ENCODE data around the gene ELK3. TPM values are rescaled to one million over a fixed set of nuclear protein-coding genes. Genes with fewer than 3 reads are reported as not detected.

The ELK3 gene
- total and polyA plus RNA-seq, 2 experiments from 2014 or later, result 5.5 to 8.3 TPM

GRCh38 chr12:96260231-96260630, 66.1 kb downstream of the ELK3 start:
- H3K4me2 ChIP-seq, result no peak overlapping the region
- no peak overlapping the region for H3K4me3 Mint-ChIP-seq
- no peak overlapping the region for H2AFZ ChIP-seq
- no peaks in the 10 kb centered on the region for H3K79me2 ChIP-seq (replicated peaks; ENCODE audit: insufficient read depth)
- no peak overlapping the region for H3K27ac Mint-ChIP-seq
- H3K9me2 ChIP-seq (ENCODE audit: insufficient read depth), result 0 out of 2 replicates have a peak, but pooled peaks cover 4% of the 10 kb centered on the region
- peaks cover 2% of the 10 kb centered on the region for H3K27me3 Mint-ChIP-seq (ENCODE audit: insufficient read depth, low read depth, poor library complexity)
- H3K4me1 Mint-ChIP-seq, result peaks cover 7% of the 10 kb centered on the region; the same call in 2 of the 3 replicates
- H3K9me3 Mint-ChIP-seq, result no peaks in the 10 kb centered on the region
- no peak overlapping the region for H3K4me3 ChIP-seq
- ATAC-seq (no peak), DNase-seq (ENCODE audit: low spot score) (no peak)
- H3K36me3 ChIP-seq (ENCODE audit: insufficient read depth), result peaks cover 5% of the 10 kb centered on the region; the same call in 1 of the 2 replicates
- no peaks in the 10 kb centered on the region for H3K4me1 ChIP-seq (ENCODE audit: insufficient read depth)
- no peaks in the 10 kb centered on the region for H3F3A ChIP-seq (replicated peaks; ENCODE audit: low read depth)
- no peak overlapping the region for H3K27ac ChIP-seq (ENCODE audit: low read depth)
- H3K36me3 Mint-ChIP-seq (ENCODE audit: low read depth), result peaks cover 16% of the 10 kb centered on the region; the same call in 2 of the 3 replicates
- no peaks in the 10 kb centered on the region for H4K20me1 ChIP-seq (replicated peaks; ENCODE audit: insufficient read depth)
- no peak for TF ChIP-seq EZH2phosphoT487 (IDR thresholded peaks at IDR 0.05; ENCODE audit: unreplicated experiment)
- TF ChIP-seq ZNF114 (CRISPR knock-in tag; IDR thresholded peaks at IDR 0.05), result no peak
- TF ChIP-seq JUNB (IDR thresholded peaks at IDR 0.05; ENCODE audit: unreplicated experiment), result no peak
- TF ChIP-seq NANOG (IDR thresholded peaks at IDR 0.05; ENCODE audit: borderline replicate concordance), result no peak
- TF ChIP-seq EZH2 (IDR thresholded peaks at IDR 0.05; ENCODE audit: low read depth, unreplicated experiment), result no peak
- TF ChIP-seq, protein P1, sequence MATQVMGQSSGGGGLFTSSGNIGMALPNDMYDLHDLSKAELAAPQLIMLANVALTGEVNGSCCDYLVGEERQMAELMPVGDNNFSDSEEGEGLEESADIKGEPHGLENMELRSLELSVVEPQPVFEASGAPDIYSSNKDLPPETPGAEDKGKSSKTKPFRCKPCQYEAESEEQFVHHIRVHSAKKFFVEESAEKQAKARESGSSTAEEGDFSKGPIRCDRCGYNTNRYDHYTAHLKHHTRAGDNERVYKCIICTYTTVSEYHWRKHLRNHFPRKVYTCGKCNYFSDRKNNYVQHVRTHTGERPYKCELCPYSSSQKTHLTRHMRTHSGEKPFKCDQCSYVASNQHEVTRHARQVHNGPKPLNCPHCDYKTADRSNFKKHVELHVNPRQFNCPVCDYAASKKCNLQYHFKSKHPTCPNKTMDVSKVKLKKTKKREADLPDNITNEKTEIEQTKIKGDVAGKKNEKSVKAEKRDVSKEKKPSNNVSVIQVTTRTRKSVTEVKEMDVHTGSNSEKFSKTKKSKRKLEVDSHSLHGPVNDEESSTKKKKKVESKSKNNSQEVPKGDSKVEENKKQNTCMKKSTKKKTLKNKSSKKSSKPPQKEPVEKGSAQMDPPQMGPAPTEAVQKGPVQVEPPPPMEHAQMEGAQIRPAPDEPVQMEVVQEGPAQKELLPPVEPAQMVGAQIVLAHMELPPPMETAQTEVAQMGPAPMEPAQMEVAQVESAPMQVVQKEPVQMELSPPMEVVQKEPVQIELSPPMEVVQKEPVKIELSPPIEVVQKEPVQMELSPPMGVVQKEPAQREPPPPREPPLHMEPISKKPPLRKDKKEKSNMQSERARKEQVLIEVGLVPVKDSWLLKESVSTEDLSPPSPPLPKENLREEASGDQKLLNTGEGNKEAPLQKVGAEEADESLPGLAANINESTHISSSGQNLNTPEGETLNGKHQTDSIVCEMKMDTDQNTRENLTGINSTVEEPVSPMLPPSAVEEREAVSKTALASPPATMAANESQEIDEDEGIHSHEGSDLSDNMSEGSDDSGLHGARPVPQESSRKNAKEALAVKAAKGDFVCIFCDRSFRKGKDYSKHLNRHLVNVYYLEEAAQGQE (IDR thresholded peaks at IDR 0.05; ENCODE audit: unreplicated experiment), result no peak
- no peak for TF ChIP-seq STAT1 (IDR thresholded peaks at IDR 0.05; ENCODE audit: unreplicated experiment)
- no peak for TF ChIP-seq CREB1 (CRISPR knock-in tag; IDR thresholded peaks at IDR 0.05; ENCODE audit: low read depth)
- no peak for TF ChIP-seq ZNF462 (CRISPR knock-in tag; IDR thresholded peaks at IDR 0.05)
- TF ChIP-seq CTCF (conservative IDR thresholded peaks at IDR 0.05; ENCODE audit: low read depth in 2 of 2), result no peak
- no peak for TF ChIP-seq POLR2AphosphoS5 (IDR thresholded peaks at IDR 0.05; ENCODE audit: low read depth)
- no peaks in the 10 kb centered on the region for H3K27me3 ChIP-seq (ENCODE audit: insufficient read depth)

Measured in GM23338 (cell line).